ENCODE measurements around the gene CCDC71L. TPM values are rescaled to one million over a fixed set of nuclear protein-coding genes. Genes with fewer than 3 reads are reported as not detected.

Gene CCDC71L
- total RNA-seq, 4 donors from 2014 or later: 23.2 to 145 (median 30.1) TPM

GRCh38 chr7:106623315-106623660 is 37.7 kb downstream of the CCDC71L start:
- Histone ChIP-seq H3K4me3 (no peak overlapping the region), H3K4me1 (peaks cover 7 to 9% (median 7%) of the 10 kb centered on the region in 4 donors), H3K36me3 (no peaks in the 10 kb centered on the region), H3K9me3 (peaks cover 0 to 8% (median 4%) of the 10 kb centered on the region in 4 donors), H3K27me3 (no peaks in the 10 kb centered on the region), H3K27ac (replicated peaks in 1 of 4) (no peak overlapping the region)
- DNase-seq (ENCODE audit: extremely low spot score): no peak
- TF ChIP-seq EP300 (IDR thresholded peaks at IDR 0.05): no peak
- no peak for TF ChIP-seq POLR2A (IDR thresholded peaks at IDR 0.05; ENCODE audit: low read depth)
- TF ChIP-seq POLR2AphosphoS5 (IDR thresholded peaks at IDR 0.05): no peak
- no peak for TF ChIP-seq CTCF (IDR thresholded peaks at IDR 0.05)
- intact Hi-C loops (cut with DNase I): no loop called here
- 48% methylated on average over 2 of the region's 2 CpGs for WGBS

GRCh38 chr7:106622654-106623314 is 38.2 kb downstream of the CCDC71L start:
- no peak overlapping the region for H3K4me3 ChIP-seq
- no peaks in the 10 kb centered on the region for H3K36me3 ChIP-seq
- no peak for DNase-seq (ENCODE audit: extremely low spot score)
- H3K27ac ChIP-seq (replicated peaks in 1 of 4): no peak overlapping the region
- no peaks in the 10 kb centered on the region for H3K27me3 ChIP-seq
- peaks cover 0 to 8% (median 4%) of the 10 kb centered on the region in 4 donors for H3K9me3 ChIP-seq
- TF ChIP-seq EP300 (IDR thresholded peaks at IDR 0.05) (no peak), POLR2A (IDR thresholded peaks at IDR 0.05; ENCODE audit: low read depth) (no peak), CTCF (IDR thresholded peaks at IDR 0.05) (no peak), POLR2AphosphoS5 (IDR thresholded peaks at IDR 0.05) (no peak)
- H3K4me1 ChIP-seq: peaks cover 12 to 14% (median 12%) of the 10 kb centered on the region in 4 donors
- intact Hi-C loops (cut with DNase I): no loop called here
- 63% methylated on average over 1 of the region's 1 CpG for WGBS

GRCh38 chr7:106621393-106622132 is 39.4 kb downstream of the CCDC71L start:
- H3K27me3 ChIP-seq: no peaks in the 10 kb centered on the region
- no peak overlapping the region for H3K4me3 ChIP-seq
- peaks cover 0 to 8% (median 4%) of the 10 kb centered on the region in 4 donors for H3K9me3 ChIP-seq
- intact Hi-C loops (cut with DNase I): no loop called here
- peaks cover 13 to 16% (median 15%) of the 10 kb centered on the region in 4 donors for H3K4me1 ChIP-seq
- TF ChIP-seq EP300 (IDR thresholded peaks at IDR 0.05): no peak
- TF ChIP-seq CTCF (IDR thresholded peaks at IDR 0.05): no peak
- no peak for TF ChIP-seq POLR2AphosphoS5 (IDR thresholded peaks at IDR 0.05)
- TF ChIP-seq POLR2A (IDR thresholded peaks at IDR 0.05; ENCODE audit: low read depth): no peak
- no peaks in the 10 kb centered on the region for H3K36me3 ChIP-seq
- no peak overlapping the region for H3K27ac ChIP-seq (replicated peaks in 1 of 4)
- no peak for DNase-seq (ENCODE audit: extremely low spot score)
- WGBS: 90% methylated on average over 4 of the region's 4 CpGs

- Histone ChIP-seq H3K4me3 (no peak overlapping the region), H3K4me1 (peaks cover 13 to 16% (median 15%) of the 10 kb centered on the region in 4 donors), H3K27ac (replicated peaks in 1 of 4) (no peak overlapping the region), H3K27me3 (no peaks in the 10 kb centered on the region), H3K9me3 (peaks cover 0 to 8% (median 4%) of the 10 kb centered on the region in 4 donors), H3K36me3 (no peaks in the 10 kb centered on the region)
- WGBS: 93% methylated on average over 2 of the region's 2 CpGs
- TF ChIP-seq POLR2A (IDR thresholded peaks at IDR 0.05; ENCODE audit: low read depth) (no peak), POLR2AphosphoS5 (IDR thresholded peaks at IDR 0.05) (no peak), EP300 (IDR thresholded peaks at IDR 0.05) (no peak), CTCF (IDR thresholded peaks at IDR 0.05) (no peak)
- intact Hi-C loops (cut with DNase I): no loop called here
- no peak for DNase-seq (ENCODE audit: extremely low spot score)
Measured at GRCh38 chr7:106620676-106621075, 40.3 kb downstream of the CCDC71L start.
